Measurements from ENCODE around the gene GAB1.

The GAB1 gene

GRCh38 chr4:143512978-143513313, 176.3 kb downstream of the GAB1 start:
- DNase-seq: no peak

GRCh38 chr4:143513314-143514168, 176.9 kb downstream of the GAB1 start, which contains the start of gene SMARCA5:
TSS of gene SMARCA5 (plus strand) at chr4:143513702. CDS start at chr4:143513925, 223 bp downstream.
- peak; percentile 94 for DNase-seq

GRCh38 chr4:143514169-143514495, 177.5 kb downstream of the GAB1 start:
- peak; percentile 34 for DNase-seq

- peak; percentile 34 for DNase-seq
These were observed 177.8 kb downstream of the GAB1 start for GRCh38 chr4:143514497-143514896.

DNA sequence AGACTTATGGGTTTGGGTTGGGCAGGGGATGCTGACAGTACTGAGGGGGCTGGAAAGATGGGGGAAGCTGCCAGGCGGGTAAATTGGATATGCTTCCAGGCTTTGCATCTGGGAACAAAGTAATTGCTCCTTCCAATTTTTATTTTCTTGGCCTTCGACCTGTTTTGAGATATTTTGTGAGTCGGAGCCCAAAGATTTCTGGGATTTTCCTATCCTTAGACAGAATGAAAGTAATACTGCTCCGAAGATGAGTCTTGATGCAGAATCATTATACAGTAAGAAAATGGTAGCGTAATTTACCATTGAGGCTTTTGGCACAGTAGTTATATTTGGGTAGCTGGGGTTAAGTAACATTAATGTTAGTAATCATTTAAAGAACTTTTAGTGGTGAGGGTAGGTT, 178.2 kb downstream of the GAB1 start:
- DNase-seq: no peak

DNA sequence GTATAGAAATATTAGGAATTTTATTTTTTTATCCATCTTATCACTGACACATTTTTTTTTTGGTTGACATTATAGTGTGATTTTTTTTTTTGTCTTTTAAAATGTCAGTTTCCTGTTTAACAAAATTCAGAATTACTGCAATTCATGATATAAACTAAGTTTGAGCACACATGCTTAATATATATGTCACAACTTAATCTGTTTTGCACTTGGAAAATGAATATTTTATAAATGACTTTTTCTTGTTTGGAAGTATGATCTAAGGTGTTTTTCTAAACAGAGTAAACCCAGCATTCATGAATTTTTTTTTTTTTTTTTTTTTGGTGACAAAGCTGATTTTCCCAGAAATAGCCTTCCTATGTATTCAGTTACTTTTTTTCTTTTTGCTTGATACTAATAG, 179.2 kb downstream of the GAB1 start:
- DNase-seq: no peak

GRCh38 chr4:143517764-143518163, 181.1 kb downstream of the GAB1 start:
- DNase-seq: no peak

All from NCI-H2171 treated with DMSO at 0.1 percent for 48 hours (cell line).